Type B pancreatic cell (in vitro differentiated cells): ENCODE measurements around the gene REV3L. TPM values are rescaled to one million over a fixed set of nuclear protein-coding genes. Genes with fewer than 3 reads are reported as not detected.
A peak's percentile ranks its signal among the peaks of the same experiment; 100 is the strongest.
"Not testable (repeated sequence)": the region's sequence is repeated elsewhere in the genome, so short reads cannot be mapped to it uniquely, and the experiment has no call there.

Source experiments
- DNase-seq: peaks from one replicate; pipeline ENCODE4 v3.0.0; 2021; ENCODE audit warnings: mixed read lengths; ENCODE audit not compliant: unreplicated experiment; ENCODE audit errors: extremely low spot score
- H3K27ac Mint-ChIP-seq: 2 replicates; pipeline ENCODE4 v1.8.0; 2021; ENCODE audit warnings: mild to moderate bottlenecking, mixed read lengths
- H3K27me3 Mint-ChIP-seq: 2 replicates; pipeline ENCODE4 v1.8.0; 2021; ENCODE audit warnings: mixed read lengths
- H3K36me3 Mint-ChIP-seq: 2 replicates; pipeline ENCODE4 v1.8.0; 2021; ENCODE audit warnings: mixed read lengths
- H3K4me1 Mint-ChIP-seq: one replicate; pipeline ENCODE4 v1.8.0; 2021; ENCODE audit warnings: mixed read lengths; ENCODE audit not compliant: unreplicated experiment
- H3K4me3 Mint-ChIP-seq: 2 replicates; pipeline ENCODE4 v1.8.0; 2021; ENCODE audit warnings: mild to moderate bottlenecking, mixed read lengths
- H3K9me3 Mint-ChIP-seq: 2 replicates; pipeline ENCODE4 v1.8.0; 2021; ENCODE audit warnings: mixed read lengths
- total RNA-seq: library from RNA; stranded (reverse); gene quantifications from 2 replicates; pipeline ENCODE4 v1.2.1, GENCODE V29; 2021; ENCODE audit warnings: low replicate concordance
- TF ChIP-seq, protein P1 (sequence below): fragments of 200-600 bp; sonication (generic); conservative IDR thresholded peaks from 2 replicates; pipeline ENCODE4 v1.5.0; 2021; ENCODE audit warnings: antibody characterized with exemption, mild to moderate bottlenecking

The REV3L gene
- total RNA-seq, 1 donor from 2014 or later: 34.4 TPM

DNA sequence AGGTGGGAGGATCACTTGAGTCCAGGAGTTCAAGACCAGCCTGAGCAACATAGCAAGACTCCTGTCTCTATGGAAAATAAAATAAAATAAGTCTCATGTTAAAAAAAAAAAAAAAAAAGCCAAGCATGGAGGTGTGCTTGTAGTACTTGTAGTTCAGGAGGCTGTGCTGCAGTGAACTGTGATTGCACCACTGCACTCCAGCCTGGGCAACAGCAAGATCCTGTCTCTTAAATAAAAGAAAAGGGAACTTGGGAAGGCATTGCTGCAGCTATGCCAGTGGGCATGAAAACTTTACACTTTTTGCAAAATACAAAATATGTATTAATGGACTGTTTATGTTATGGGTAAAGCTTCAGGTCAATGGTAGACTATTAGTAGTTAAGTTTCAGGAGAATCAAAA, 37.5 kb upstream of the REV3L start:
- Mint-ChIP-seq H3K27ac (no peak overlapping the region), H3K9me3 (peaks cover 10% of the 10 kb centered on the region), H3K4me1 (peaks cover 35% of the 10 kb centered on the region), H3K27me3 (no peaks in the 10 kb centered on the region), H3K36me3 (peaks cover 11% of the 10 kb centered on the region), H3K4me3 (no peak overlapping the region)
- TF ChIP-seq, protein P1, sequence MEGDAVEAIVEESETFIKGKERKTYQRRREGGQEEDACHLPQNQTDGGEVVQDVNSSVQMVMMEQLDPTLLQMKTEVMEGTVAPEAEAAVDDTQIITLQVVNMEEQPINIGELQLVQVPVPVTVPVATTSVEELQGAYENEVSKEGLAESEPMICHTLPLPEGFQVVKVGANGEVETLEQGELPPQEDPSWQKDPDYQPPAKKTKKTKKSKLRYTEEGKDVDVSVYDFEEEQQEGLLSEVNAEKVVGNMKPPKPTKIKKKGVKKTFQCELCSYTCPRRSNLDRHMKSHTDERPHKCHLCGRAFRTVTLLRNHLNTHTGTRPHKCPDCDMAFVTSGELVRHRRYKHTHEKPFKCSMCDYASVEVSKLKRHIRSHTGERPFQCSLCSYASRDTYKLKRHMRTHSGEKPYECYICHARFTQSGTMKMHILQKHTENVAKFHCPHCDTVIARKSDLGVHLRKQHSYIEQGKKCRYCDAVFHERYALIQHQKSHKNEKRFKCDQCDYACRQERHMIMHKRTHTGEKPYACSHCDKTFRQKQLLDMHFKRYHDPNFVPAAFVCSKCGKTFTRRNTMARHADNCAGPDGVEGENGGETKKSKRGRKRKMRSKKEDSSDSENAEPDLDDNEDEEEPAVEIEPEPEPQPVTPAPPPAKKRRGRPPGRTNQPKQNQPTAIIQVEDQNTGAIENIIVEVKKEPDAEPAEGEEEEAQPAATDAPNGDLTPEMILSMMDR: no peak
- DNase-seq: no peak

DNA sequence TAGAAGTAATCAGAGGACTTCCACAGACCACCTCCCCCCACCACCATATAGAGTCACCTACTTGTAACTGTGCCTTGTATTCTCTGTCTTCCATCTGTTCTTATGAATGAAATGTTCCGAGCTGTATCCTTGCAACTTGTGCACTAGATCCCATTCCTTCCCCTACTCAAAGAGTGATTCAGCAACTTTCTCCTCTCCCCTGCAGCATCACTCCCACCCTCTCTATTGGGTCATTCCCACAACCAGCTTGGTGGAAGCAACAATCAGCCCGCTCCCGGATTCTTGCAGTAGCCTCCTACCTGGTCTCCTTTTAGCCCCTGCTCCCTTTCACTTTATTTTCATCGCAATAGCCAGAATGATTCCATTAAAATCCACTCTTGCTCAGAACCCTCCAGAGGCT, 34.9 kb upstream of the REV3L start:
- Mint-ChIP-seq H3K9me3 (peaks cover 10% of the 10 kb centered on the region), H3K4me3 (no peak overlapping the region), H3K27me3 (no peaks in the 10 kb centered on the region), H3K36me3 (peaks cover 8% of the 10 kb centered on the region), H3K27ac (no peak overlapping the region), H3K4me1 (peaks cover 16% of the 10 kb centered on the region)
- TF ChIP-seq, protein P1: no peak
- DNase-seq: no peak

DNA sequence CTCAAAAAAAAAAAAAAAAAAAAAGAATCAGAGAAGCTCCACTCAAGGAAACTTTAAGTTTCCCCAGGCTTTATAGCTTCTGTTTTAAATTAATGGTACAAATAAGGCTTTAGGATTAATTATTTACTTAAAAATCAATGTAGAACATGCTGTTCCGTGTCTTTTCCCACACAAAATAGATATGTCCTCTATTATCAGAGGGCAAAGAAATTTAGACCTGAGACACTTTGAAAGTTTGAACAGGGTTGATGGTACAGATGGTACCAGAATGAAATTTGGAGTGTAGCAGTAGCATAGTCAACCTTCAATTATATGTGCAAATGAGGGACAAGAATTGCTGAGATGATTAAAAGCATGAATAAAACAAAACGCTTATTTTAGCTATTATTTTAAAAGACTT, 32.2 kb upstream of the REV3L start:
- Mint-ChIP-seq H3K27ac (no peak overlapping the region), H3K27me3 (no peaks in the 10 kb centered on the region), H3K9me3 (no peaks in the 10 kb centered on the region), H3K4me3 (no peak overlapping the region), H3K4me1 (peaks cover 9% of the 10 kb centered on the region), H3K36me3 (peaks cover 6% of the 10 kb centered on the region)
- DNase-seq: no peak
- TF ChIP-seq, protein P1: no peak

DNA sequence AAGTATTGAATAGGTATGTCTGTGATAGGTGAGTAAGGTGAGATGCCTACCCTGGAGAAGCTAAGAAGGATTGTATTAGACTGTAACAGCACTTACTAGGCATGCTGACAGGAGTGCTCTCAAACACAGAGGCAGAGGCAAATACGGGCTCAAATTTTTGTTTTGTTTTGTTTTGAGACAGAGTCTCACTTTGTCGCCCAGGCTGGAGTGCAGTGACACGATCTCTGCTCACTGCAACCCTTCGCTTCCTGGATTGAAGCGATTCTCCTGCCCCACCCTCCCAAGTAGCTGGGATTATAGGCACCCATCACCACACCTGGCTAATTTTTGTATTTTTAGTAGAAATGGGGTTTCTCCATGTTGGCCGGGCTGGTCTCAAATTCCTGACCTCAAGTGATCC, 31.5 kb upstream of the REV3L start:
- not testable (repeated sequence) for DNase-seq, H3K27me3 Mint-ChIP-seq, H3K36me3 Mint-ChIP-seq, H3K9me3 Mint-ChIP-seq, H3K27ac Mint-ChIP-seq, H3K4me3 Mint-ChIP-seq
- peaks cover 13% of the 10 kb centered on the region for H3K4me1 Mint-ChIP-seq

DNA sequence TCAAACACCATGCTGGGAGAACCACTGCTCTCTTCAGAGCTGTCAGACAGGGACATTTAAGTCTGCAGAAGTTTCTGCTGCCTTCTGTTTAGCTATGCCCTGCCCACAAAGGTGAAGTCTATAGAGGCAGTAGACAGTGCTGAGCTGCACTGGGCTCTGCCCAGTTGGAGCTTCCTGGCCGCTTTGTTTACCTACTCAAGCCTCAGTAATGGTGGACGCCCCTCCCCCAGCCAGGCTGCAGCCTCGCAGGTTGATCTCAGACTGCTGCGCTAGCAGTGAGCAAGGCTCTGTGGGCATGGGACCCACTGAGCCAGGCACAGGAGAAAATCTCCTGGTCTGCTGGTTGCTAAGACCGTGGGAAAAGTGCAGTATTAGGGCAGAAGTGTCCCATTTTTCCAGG, 24.2 kb upstream of the REV3L start:
- H3K27me3 Mint-ChIP-seq, DNase-seq, H3K4me3 Mint-ChIP-seq, H3K9me3 Mint-ChIP-seq, H3K27ac Mint-ChIP-seq: not testable (repeated sequence)
- Mint-ChIP-seq H3K4me1 (peaks cover 17% of the 10 kb centered on the region), H3K36me3 (peaks cover 20% of the 10 kb centered on the region)

DNA sequence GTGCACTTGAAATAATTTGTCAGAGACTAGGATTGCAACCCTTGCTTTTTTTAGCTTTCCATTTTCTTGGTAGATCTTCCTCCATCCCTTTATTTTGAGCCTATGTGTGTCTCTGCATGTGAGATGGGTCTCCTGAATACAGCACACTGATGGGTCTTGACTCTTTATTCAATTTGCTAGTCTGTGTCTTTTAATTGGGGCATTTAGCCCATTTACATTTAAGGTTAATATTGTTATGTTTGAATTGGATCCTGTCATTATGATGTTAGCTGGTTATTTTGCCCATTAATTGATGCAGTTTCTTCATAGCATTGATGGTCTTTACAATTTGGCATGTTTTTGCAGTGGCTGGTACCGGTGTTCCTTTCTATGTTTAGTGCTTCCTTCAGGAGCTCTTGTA, 22.5 kb upstream of the REV3L start:
- not testable (repeated sequence) for H3K4me3 Mint-ChIP-seq, H3K27me3 Mint-ChIP-seq, H3K9me3 Mint-ChIP-seq, H3K27ac Mint-ChIP-seq, DNase-seq
- Mint-ChIP-seq H3K36me3 (peaks cover 17% of the 10 kb centered on the region), H3K4me1 (peaks cover 27% of the 10 kb centered on the region)

DNA sequence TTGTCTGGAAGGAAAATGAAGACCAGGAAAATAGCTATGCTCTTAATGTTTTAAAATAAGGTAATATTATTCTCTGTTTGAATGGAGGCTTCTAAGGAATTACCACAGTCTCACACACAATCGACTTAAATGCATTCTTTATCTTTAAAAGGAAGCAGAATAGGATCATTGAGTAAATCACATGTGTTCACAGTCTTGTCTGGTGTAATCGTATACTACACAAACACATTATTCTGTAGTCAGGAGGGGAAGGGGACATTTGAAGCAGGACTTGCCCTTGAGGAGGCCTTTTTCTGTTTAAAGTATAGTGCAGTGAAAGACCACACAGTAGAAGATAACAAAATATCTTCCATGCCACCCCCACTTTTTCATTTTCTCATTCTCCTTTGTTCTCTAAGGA, 20.6 kb upstream of the REV3L start:
- peak overlapping the region; percentile 78 for H3K27ac Mint-ChIP-seq

More for the DNA sequence above, 20.6 kb upstream of the REV3L start:
- peaks cover 26% of the 10 kb centered on the region for H3K4me1 Mint-ChIP-seq
- no peak for DNase-seq
- peaks cover 6% of the 10 kb centered on the region for H3K9me3 Mint-ChIP-seq
- TF ChIP-seq, protein P1: no peak
- H3K36me3 Mint-ChIP-seq: peaks cover 17% of the 10 kb centered on the region
- H3K27me3 Mint-ChIP-seq: no peaks in the 10 kb centered on the region
- peak overlapping the region; percentile 10 for H3K4me3 Mint-ChIP-seq
